IMR-90 (cell line): ENCODE results near the gene API5. TPM values are rescaled to one million over a fixed set of nuclear protein-coding genes. Genes with fewer than 3 reads are reported as not detected.

Source experiments
- ATAC-seq: fragments of 200-7000 bp; cut with Tn5 transposase; 2 replicates; pipeline ENCODE4 v1.9.1; 2020; ENCODE audit warnings: low read depth, mild to moderate bottlenecking, moderate library complexity
- BruUV-seq: library from RNA; stranded (reverse); fragments of 400-500 nt; replicated peaks from 2 replicates; lab custom pipeline; 2021; lab: Mats Ljungman, UMichigan
- CTCF ChIA-PET: fragments of 300-600 bp; formaldehyde crosslinking; extraction: SDS; loops from one replicate; lab custom pipeline; 2021; ENCODE audit warnings: antibody characterized with exemption; lab: Yijun Ruan, JAX
- POLR2A ChIA-PET: fragments of 300-600 bp; sonication (Branson Sonifier 250); formaldehyde crosslinking; loops from one replicate; lab custom pipeline; 2022; ENCODE audit warnings: antibody characterized with exemption; ENCODE audit not compliant: unreplicated experiment; lab: Charles Lee
- DNase-seq: peaks from one replicate; pipeline ENCODE4 v3.0.0; 2013
- H2AFZ ChIP-seq: replicated peaks from 2 replicates; pipeline ENCODE3; 2013; ENCODE audit warnings: low read length, mild to moderate bottlenecking; ENCODE audit not compliant: poor library complexity
- H2AK5ac ChIP-seq: 2 replicates; pipeline ENCODE4 v1.6.1; 2013; ENCODE audit warnings: low read depth, low read length, inconsistent platforms
- H2AK9ac ChIP-seq: replicated peaks from 2 replicates; pipeline ENCODE3; 2013; ENCODE audit warnings: mild to moderate bottlenecking, low read depth, low read length, moderate library complexity; ENCODE audit not compliant: poor library complexity
- H2BK120ac ChIP-seq: 2 replicates; pipeline ENCODE4 v1.6.1; 2013; ENCODE audit warnings: low read depth, low read length, inconsistent platforms
- H2BK15ac ChIP-seq: 3 replicates; pipeline ENCODE4 v1.6.1; 2013; ENCODE audit warnings: low read depth, low read length, inconsistent platforms
- H2BK20ac ChIP-seq: 2 replicates; pipeline ENCODE4 v1.6.1; 2013; ENCODE audit warnings: low read depth, mild to moderate bottlenecking, inconsistent platforms, low read length, moderate library complexity
- H2BK5ac ChIP-seq: 2 replicates; pipeline ENCODE4 v1.6.1; 2013; ENCODE audit warnings: mild to moderate bottlenecking, low read depth, low read length, inconsistent platforms; ENCODE audit not compliant: poor library complexity, severe bottlenecking
- H3K14ac ChIP-seq: replicated peaks from 2 replicates; pipeline ENCODE4 v1.6.1; 2013; ENCODE audit warnings: low read depth, low read length, inconsistent platforms
- H3K18ac ChIP-seq: 2 replicates; pipeline ENCODE4 v1.6.1; 2013; ENCODE audit warnings: low read depth, low read length, control low read depth
- H3K23ac ChIP-seq: 2 replicates; pipeline ENCODE4 v1.6.1; 2013; ENCODE audit warnings: low read depth, low read length, inconsistent platforms
- H3K27ac ChIP-seq: 2 replicates; pipeline ENCODE4 v1.5.1; 2013; ENCODE audit warnings: mild to moderate bottlenecking, control low read depth, low read length; ENCODE audit not compliant: insufficient read depth
- H3K27me3 ChIP-seq: 2 replicates; pipeline ENCODE4 v1.6.1; 2013; ENCODE audit warnings: low read length; ENCODE audit not compliant: control insufficient read depth, insufficient read depth
- H3K36me3 ChIP-seq: 2 replicates; pipeline ENCODE4 v1.6.1; 2013; ENCODE audit warnings: low read length, mixed read lengths; ENCODE audit not compliant: control insufficient read depth, insufficient read depth
- H3K4ac ChIP-seq: 2 replicates; pipeline ENCODE4 v1.6.1; 2013; ENCODE audit warnings: low read depth, low read length, inconsistent platforms
- H3K4me1 ChIP-seq: 2 replicates; pipeline ENCODE4 v1.6.1; 2013; ENCODE audit warnings: low read length, mixed read lengths; ENCODE audit not compliant: control insufficient read depth, insufficient read depth
- H3K4me2 ChIP-seq: 2 replicates; pipeline ENCODE4 v1.6.1; 2013; ENCODE audit warnings: low read depth, mild to moderate bottlenecking, control low read depth, low read length, moderate library complexity
- H3K4me3 ChIP-seq: 2 replicates; pipeline ENCODE4 v1.5.1; 2013; ENCODE audit warnings: low read depth, mild to moderate bottlenecking, control low read depth, low read length, moderate library complexity; ENCODE audit not compliant: insufficient read depth
- H3K56ac ChIP-seq: 2 replicates; pipeline ENCODE4 v1.6.1; 2013; ENCODE audit warnings: low read length, inconsistent platforms; ENCODE audit not compliant: insufficient read depth; ENCODE audit errors: extremely low read depth
- H3K79me1 ChIP-seq, 2 experiments: 2 replicates each; pipeline ENCODE4 v1.6.1; 2013; ENCODE audit warnings: low read length in 2 of 2, inconsistent platforms in 1 of 2, low read depth in 1 of 2
- H3K9ac ChIP-seq: 2 replicates; pipeline ENCODE4 v1.6.1; 2013; ENCODE audit warnings: low read depth, low read length, control low read depth
- H3K9me1 ChIP-seq: 2 replicates; pipeline ENCODE4 v1.6.1; 2013; ENCODE audit warnings: low read length, inconsistent platforms; ENCODE audit not compliant: insufficient read depth
- H3K9me3 ChIP-seq: 2 replicates; pipeline ENCODE4 v1.6.1; 2013; ENCODE audit warnings: low read length; ENCODE audit not compliant: control insufficient read depth, insufficient read depth
- H4K20me1 ChIP-seq: 2 replicates; pipeline ENCODE4 v1.6.1; 2013; ENCODE audit warnings: low read length, inconsistent platforms; ENCODE audit not compliant: insufficient read depth
- H4K5ac ChIP-seq: 2 replicates; pipeline ENCODE4 v1.6.1; 2013; ENCODE audit warnings: mild to moderate bottlenecking, low read depth, low read length, control low read depth
- H4K8ac ChIP-seq, 2 experiments: 2 replicates each; pipeline ENCODE4 v1.6.1; 2013; ENCODE audit warnings: low read depth in 2 of 2, low read length in 2 of 2, control low read depth in 1 of 2, inconsistent platforms in 1 of 2
- H4K91ac ChIP-seq: 2 replicates; pipeline ENCODE4 v1.6.1; 2013; ENCODE audit warnings: low read depth, low read length, inconsistent platforms; ENCODE audit not compliant: insufficient read depth
- BHLHE40 ChIP-seq: fragments of 150-350 bp; IDR thresholded peaks from 2 replicates; pipeline ENCODE4 v1.6.1; 2016; ENCODE audit warnings: mild to moderate bottlenecking, low read depth, low read length
- CEBPB ChIP-seq: IDR thresholded peaks from 2 replicates; pipeline ENCODE4 v1.6.1; 2012; ENCODE audit warnings: low read depth, low read length, improper control_type of control experiment
- CHD1 ChIP-seq: IDR thresholded peaks from 2 replicates; pipeline ENCODE4 v1.6.1; 2012; ENCODE audit warnings: low read depth, low read length, improper control_type of control experiment
- MAFK ChIP-seq: IDR thresholded peaks from 2 replicates; pipeline ENCODE4 v1.6.1; 2012; ENCODE audit warnings: low read depth, low read length, improper control_type of control experiment
- MAZ ChIP-seq: IDR thresholded peaks from 2 replicates; pipeline ENCODE4 v1.6.1; 2012; ENCODE audit warnings: low read depth, mild to moderate bottlenecking, low read length, improper control_type of control experiment, moderate library complexity, borderline replicate concordance
- POLR2A ChIP-seq: IDR thresholded peaks from 2 replicates; pipeline ENCODE4 v1.6.1; 2012; ENCODE audit warnings: mild to moderate bottlenecking, low read depth, low read length
- RCOR1 ChIP-seq: IDR thresholded peaks from 2 replicates; pipeline ENCODE4 v1.6.1; 2012; ENCODE audit warnings: mild to moderate bottlenecking, low read length, improper control_type of control experiment; ENCODE audit not compliant: insufficient replicate concordance
- SMC3 ChIP-seq: fragments of 150-350 bp; IDR thresholded peaks from 2 replicates; pipeline ENCODE4 v1.6.1; 2016; ENCODE audit warnings: low read depth, mild to moderate bottlenecking, antibody characterized with exemption, low read length, moderate library complexity
- WGBS, 2 experiments: methylation state at CpG; one replicate each; pipeline versions ENCODE4 v1.1.5 to v1.1.7; 2013; ENCODE audit warnings: missing lambda C conversion rate in 2 of 2; ENCODE audit not compliant: insufficient read length in 1 of 2; ENCODE audit errors: extremely low coverage in 2 of 2; 5-methylcytosine and 5-hydroxymethylcytosine counted together
- dilution Hi-C: fragments of 300-500 bp; cut with HindIII; formaldehyde crosslinking; loops from one replicate; pipeline ENCODE4 v1.14.3; 2018; ENCODE audit warnings: low sequenced_read_pairs; ENCODE audit not compliant: unreplicated experiment
- in situ Hi-C: fragments of 300-500 bp; cut with MboI; formaldehyde crosslinking; loops from 3 replicates; pipeline ENCODE4 v1.14.3; 2019; ENCODE audit warnings: low sequenced_read_pairs, inconsistent platforms, mixed read lengths
- intact Hi-C: fragments of 100-400 bp; cut with micrococcal nuclease; formaldehyde crosslinking; loops from 2 replicates; pipeline ENCODE4 v1.10.0; 2022
- polyA plus RNA-seq, 3 experiments: library from polyadenylated mRNA; depleted of rRNA; stranded (reverse); fragments of >200 nt; gene quantifications; 2 replicates each; pipeline ENCODE4 v1.2.3, GENCODE V29; 2012; ENCODE audit warnings: low replicate concordance in 1 of 3
- total RNA-seq: library from RNA; depleted of rRNA; stranded (reverse); fragments of >200 nt; gene quantifications from 2 replicates; pipeline ENCODE4 v1.2.3, GENCODE V29; 2012

The API5 gene
- total and polyA plus RNA-seq, 2 of the 4 experiments (the other 2 are of a cell fraction) = 44.9 to 59.9 TPM

GRCh38 chr11:43376065-43376464 is 64.3 kb downstream of the API5 start:
- Histone ChIP-seq H3K9ac (no peak overlapping the region), H2AK9ac (no peak overlapping the region), H3K27me3 (no peaks in the 10 kb centered on the region), H3K79me1 (peaks cover 14 to 38% of the 10 kb centered on the region in 2 experiments; a peak in 3 of 4 replicates), H2BK15ac (no peak overlapping the region), H3K18ac (no peak overlapping the region), H3K27ac (no peak overlapping the region; the same call in 1 of the 2 replicates), H2AK5ac (no peak overlapping the region), H3K9me3 (no peaks in the 10 kb centered on the region), H4K91ac (no peak overlapping the region), H3K56ac (no peak overlapping the region), H3K36me3 (peaks cover 10% of the 10 kb centered on the region), H3K4me2 (peak overlapping the region; percentile 86; the same call in 1 of the 2 replicates), H4K5ac (no peak overlapping the region), H3K4ac (no peak overlapping the region), H4K20me1 (peaks cover 9% of the 10 kb centered on the region; the same call in 1 of the 2 replicates), H3K14ac (no peak overlapping the region), H3K23ac (no peak overlapping the region), H2BK20ac (no peak overlapping the region), H3K4me1 (no peaks in the 10 kb centered on the region), H4K8ac (no peak overlapping the region), H3K9me1 (peaks cover 1% of the 10 kb centered on the region; the same call in 1 of the 2 replicates), H2BK120ac (no peak overlapping the region), H3K4me3 (no peak overlapping the region), H2BK5ac (peak overlapping the region; percentile 87), H2AFZ (no peak overlapping the region)
- ATAC-seq (peak; percentile 73), DNase-seq (no peak)
- no TSS peak for BruUV-seq
- no peak for TF ChIP-seq POLR2A
- no peak for TF ChIP-seq BHLHE40
- no peak for TF ChIP-seq MAFK
- TF ChIP-seq MAZ = no peak
- TF ChIP-seq CHD1 = no peak
- no peak for TF ChIP-seq CEBPB
- TF ChIP-seq SMC3 = no peak
- no peak for TF ChIP-seq RCOR1
- intact Hi-C loops (no loop called here), in situ Hi-C loops (no loop called here), dilution Hi-C loops (no loop called here)
- POLR2A ChIA-PET = no interaction called here
- CTCF ChIA-PET = no interaction called here
- no CpG with 5 or more reads among the region's 2 CpGs for WGBS, 2 experiments
